Measurements from ENCODE around the gene UPB1.
"Not testable (repeated sequence)": the region's sequence is repeated elsewhere in the genome, so short reads cannot be mapped to it uniquely, and the experiment has no call there.

- TF ChIP-seq TCF7L2 (IDR thresholded peaks at IDR 0.05; ENCODE audit: low read depth, low read length); NCOA6 (IDR thresholded peaks at IDR 0.05); CTCF (IDR thresholded peaks at IDR 0.05 in 2 of 3, conservative IDR thresholded peaks at IDR 0.05 in 1 of 3; ENCODE audit: insufficient read depth in 2 of 3, low read depth in 1 of 3, low read length in 3 of 3); NFIC (IDR thresholded peaks at IDR 0.05); ZNF274 (IDR thresholded peaks at IDR 0.05; ENCODE audit: borderline replicate concordance, low read depth, low read length); TEAD4 (IDR thresholded peaks at IDR 0.05; ENCODE audit: low read length); TEAD4 (CRISPR knock-in tag; IDR thresholded peaks at IDR 0.05; ENCODE audit: borderline replicate concordance); SP1 (CRISPR knock-in tag; IDR thresholded peaks at IDR 0.05); YY1 (IDR thresholded peaks at IDR 0.05; ENCODE audit: borderline replicate concordance in 1 of 3, control insufficient read depth in 1 of 3, extremely low read depth in 1 of 3, insufficient read depth in 3 of 3, insufficient read length in 1 of 3, insufficient replicate concordance in 2 of 3, low read depth in 1 of 3, low read length in 2 of 3); ZBTB26 (CRISPR knock-in tag; IDR thresholded peaks at IDR 0.05); PRPF4 (IDR thresholded peaks at IDR 0.05; ENCODE audit: insufficient read depth, low read depth, low read length, poor library complexity, severe bottlenecking); POLR2A (conservative IDR thresholded peaks at IDR 0.05); ZBTB8A (IDR thresholded peaks at IDR 0.05; ENCODE audit: partially characterized antibody); RCOR1 (IDR thresholded peaks at IDR 0.05; ENCODE audit: borderline replicate concordance in 1 of 2, low read depth in 2 of 2, low read length in 2 of 2): not testable (repeated sequence)
- TF ChIP-seq, protein P1, sequence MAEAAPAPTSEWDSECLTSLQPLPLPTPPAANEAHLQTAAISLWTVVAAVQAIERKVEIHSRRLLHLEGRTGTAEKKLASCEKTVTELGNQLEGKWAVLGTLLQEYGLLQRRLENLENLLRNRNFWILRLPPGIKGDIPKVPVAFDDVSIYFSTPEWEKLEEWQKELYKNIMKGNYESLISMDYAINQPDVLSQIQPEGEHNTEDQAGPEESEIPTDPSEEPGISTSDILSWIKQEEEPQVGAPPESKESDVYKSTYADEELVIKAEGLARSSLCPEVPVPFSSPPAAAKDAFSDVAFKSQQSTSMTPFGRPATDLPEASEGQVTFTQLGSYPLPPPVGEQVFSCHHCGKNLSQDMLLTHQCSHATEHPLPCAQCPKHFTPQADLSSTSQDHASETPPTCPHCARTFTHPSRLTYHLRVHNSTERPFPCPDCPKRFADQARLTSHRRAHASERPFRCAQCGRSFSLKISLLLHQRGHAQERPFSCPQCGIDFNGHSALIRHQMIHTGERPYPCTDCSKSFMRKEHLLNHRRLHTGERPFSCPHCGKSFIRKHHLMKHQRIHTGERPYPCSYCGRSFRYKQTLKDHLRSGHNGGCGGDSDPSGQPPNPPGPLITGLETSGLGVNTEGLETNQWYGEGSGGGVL (CRISPR knock-in tag; IDR thresholded peaks at IDR 0.05): not testable (repeated sequence)
These were observed 35.8 kb downstream of the UPB1 start for GRCh38 chr22:24530968-24531367.

Data from K562 (cell line).